Measurements from ENCODE around the gene SLC2A5. TPM values are rescaled to one million over a fixed set of nuclear protein-coding genes. Genes with fewer than 3 reads are reported as not detected.

SLC2A5 gene
- total RNA-seq, result 10 to 100 TPM in 1 of 2 donors, 1 to 10 TPM in 1; 8.1 to 10.4 TPM
- long read RNA-seq, full-length matches to known transcripts, result 15 of 31 reads
- long read RNA-seq, partial matches to known transcripts, result 14 of 31 reads
- long read RNA-seq, other reads (novel, unspliced or antisense), result 2 of 31 reads

- peak in 1 of 2 donors; percentile 35 for DNase-seq
Measured at GRCh38 chr1:9069326-9070100, at the start of gene SLC2A5. SLC2A5 (minus strand) TSS chr1:9069635; CDS start chr1:9069536, 99 bp downstream.

GRCh38 chr1:9118186-9118585, 48.8 kb upstream of the SLC2A5 start:
- DNase-seq (no peak), ATAC-seq (no peak)
- intact Hi-C loops (cut with DNase I, micrococcal nuclease), result no loop called here

More at GRCh38 chr1:9069326-9070100, at the start of gene SLC2A5:
- intact Hi-C loops (cut with DNase I, micrococcal nuclease), result no loop called here
- ATAC-seq, result peak; percentile 85

- DNase-seq (no peak), ATAC-seq (peak; percentile 28)
- intact Hi-C loops (cut with DNase I, micrococcal nuclease), result no loop called here
Measured at GRCh38 chr1:9115351-9116205, 46.1 kb upstream of the SLC2A5 start.

- ATAC-seq (peak; percentile 55), DNase-seq (no peak)
- intact Hi-C loops (cut with DNase I, micrococcal nuclease), result loop anchor here in 1 of 2 donors (5.0 kb wide), 1 partner anchor 79 kb away; no protein-coding TSS in a partner anchor
Measured at GRCh38 chr1:9112961-9113880, 43.8 kb upstream of the SLC2A5 start.

- intact Hi-C loops (cut with DNase I, micrococcal nuclease), result loop anchor here in 1 of 2 donors (5.0 kb wide), 1 partner anchor 80 kb away; no protein-coding TSS in a partner anchor
- ATAC-seq (no peak), DNase-seq (no peak)
Measured at GRCh38 chr1:9111957-9112356, 42.5 kb upstream of the SLC2A5 start.

GRCh38 chr1:9111357-9111691, 41.9 kb upstream of the SLC2A5 start:
- ATAC-seq (no peak), DNase-seq (no peak)
- intact Hi-C loops (cut with DNase I, micrococcal nuclease), result loop anchor here in 1 of 2 donors (5.0 kb wide), 1 partner anchor 81 kb away; no protein-coding TSS in a partner anchor

- intact Hi-C loops (cut with DNase I, micrococcal nuclease), result loop anchor here in 1 of 2 donors (5.0 kb wide), 1 partner anchor 81 kb away; no protein-coding TSS in a partner anchor
- DNase-seq, result peak; percentile 82 to 92
- peak; percentile 54 for ATAC-seq
Measured at GRCh38 chr1:9110669-9111356, 41.4 kb upstream of the SLC2A5 start.

GRCh38 chr1:9108056-9108665, 38.7 kb upstream of the SLC2A5 start:
- intact Hi-C loops (cut with DNase I, micrococcal nuclease), result no loop called here
- DNase-seq, result no peak

GRCh38 chr1:9107136-9107535, 37.7 kb upstream of the SLC2A5 start:
- intact Hi-C loops (cut with DNase I, micrococcal nuclease), result no loop called here
- DNase-seq (no peak), ATAC-seq (no peak)

More at GRCh38 chr1:9108056-9108665, 38.7 kb upstream of the SLC2A5 start:
- ATAC-seq, result no peak

- intact Hi-C loops (cut with DNase I, micrococcal nuclease), result no loop called here
- ATAC-seq (no peak), DNase-seq (no peak)
Measured at GRCh38 chr1:9106286-9106685, 36.9 kb upstream of the SLC2A5 start.

- intact Hi-C loops (cut with DNase I, micrococcal nuclease), result no loop called here
- DNase-seq (no peak), ATAC-seq (no peak)
Measured at GRCh38 chr1:9105336-9105867, 36.0 kb upstream of the SLC2A5 start.

- ATAC-seq (peak; percentile 91), DNase-seq (peak in 1 of 2 donors; percentile 56)
- intact Hi-C loops (cut with DNase I, micrococcal nuclease), result no loop called here
Measured at GRCh38 chr1:9101510-9102146, 32.2 kb upstream of the SLC2A5 start.

GRCh38 chr1:9100471-9101043, 31.1 kb upstream of the SLC2A5 start:
- no peak for ATAC-seq
- DNase-seq, result no peak
- intact Hi-C loops (cut with DNase I, micrococcal nuclease), result no loop called here

GRCh38 chr1:9099555-9099954, 30.1 kb upstream of the SLC2A5 start:
- no peak for ATAC-seq
- intact Hi-C loops (cut with DNase I, micrococcal nuclease), result loop anchor here in 1 of 2 donors (10.0 kb wide), 1 partner anchor 185 kb away; no protein-coding TSS in a partner anchor
- DNase-seq, result no peak

GRCh38 chr1:9097947-9098705, 28.7 kb upstream of the SLC2A5 start:
- intact Hi-C loops (cut with DNase I, micrococcal nuclease), result loop anchor here in 1 of 2 donors (10.0 kb wide), 1 partner anchor 183 kb away; no protein-coding TSS in a partner anchor
- DNase-seq (no peak), ATAC-seq (no peak)

All from left colon (tissue), 2 donors.